HCT116 (cell line): ENCODE results near the gene ALK. TPM values are rescaled to one million over a fixed set of nuclear protein-coding genes. Genes with fewer than 3 reads are reported as not detected.

Experiments
- ATAC-seq: fragments of 200-7000 bp; cut with Tn5 transposase; 2 replicates; pipeline ENCODE4 v1.9.1; 2020; ENCODE audit warnings: mild to moderate bottlenecking, moderate library complexity
- BruUV-seq: library from RNA; stranded (reverse); fragments of 400-500 nt; replicated peaks from 2 replicates; lab custom pipeline; 2021; lab: Mats Ljungman, UMichigan
- CTCF ChIA-PET: fragments of 300-600 bp; sonication (Branson Sonifier 250); formaldehyde crosslinking; loops from one replicate; lab custom pipeline; 2021; ENCODE audit warnings: antibody characterized with exemption; lab: Charles Lee
- POLR2A ChIA-PET: fragments of 300-600, 350-600 bp; sonication (Branson Sonifier 250); formaldehyde crosslinking; loops from one replicate; lab custom pipeline; 2021; ENCODE audit warnings: antibody characterized with exemption; lab: Charles Lee
- RAD21 ChIA-PET, 2 experiments: fragments of 300-600 bp; sonication (Branson Sonifier 250); formaldehyde crosslinking; loops; one replicate each; lab custom pipeline; 2023; ENCODE audit warnings: low total read pairs in 2 of 2; ENCODE audit not compliant: uncharacterized antibody in 2 of 2, unreplicated experiment in 2 of 2, low non-redundant PET in 1 of 2; lab: Charles Lee
- DNase-seq: peaks from one replicate; pipeline ENCODE4 v3.0.0-alpha.2; 2010; ENCODE audit warnings: low read depth, low spot score
- H2AFZ ChIP-seq: fragments of 200-600 bp; shearing (Covaris generic), sonication (generic); 2 replicates; pipeline ENCODE4 v1.6.1; 2017; ENCODE audit warnings: low read depth, mixed run types, mixed read lengths, antibody characterized with exemption, low read length; ENCODE audit not compliant: poor library complexity, severe bottlenecking
- H3K27ac ChIP-seq: 2 replicates; pipeline ENCODE4 v1.5.1; 2012; ENCODE audit warnings: low read depth, low read length
- H3K27me3 ChIP-seq: fragments of 200-600 bp; sonication (generic); 2 replicates; pipeline ENCODE4 v1.6.1; 2016; ENCODE audit warnings: mixed run types, low read length, mixed read lengths; ENCODE audit not compliant: insufficient read depth
- H3K36me3 ChIP-seq, 2 experiments: fragments of 200-500 bp in 1 of 2; fragments of 200-600 bp in 1 of 2; sonication (Bioruptor generic) in 1 of 2; sonication (generic) in 1 of 2; 2 replicates each; pipeline versions ENCODE4 v1.5.1 to v1.6.1; 2014 to 2016; ENCODE audit warnings: low read length in 2 of 2, inconsistent platforms in 1 of 2, mixed read lengths in 1 of 2, mixed run types in 1 of 2; ENCODE audit not compliant: insufficient read depth in 2 of 2, control insufficient read depth in 1 of 2
- H3K4me1 ChIP-seq, 2 experiments: fragments of 200-600 bp in 1 of 2; sonication (generic) in 1 of 2; 2 replicates each; pipeline versions ENCODE4 v1.5.1 to v1.6.1; 2012 to 2017; ENCODE audit warnings: low read length in 2 of 2, inconsistent platforms in 1 of 2, mild to moderate bottlenecking in 1 of 2, mixed read lengths in 1 of 2, mixed run types in 1 of 2, moderate library complexity in 1 of 2; ENCODE audit not compliant: insufficient read depth in 2 of 2, control insufficient read depth in 1 of 2
- H3K4me2 ChIP-seq: fragments of 200-600 bp; sonication (generic); 2 replicates; pipeline ENCODE4 v1.6.1; 2017; ENCODE audit warnings: mixed run types, low read length, mixed read lengths
- H3K4me3 ChIP-seq, 2 experiments: fragments of 200-600 bp in 1 of 2; sonication (generic) in 1 of 2; replicated peaks in 1 of 2; 2 replicates each; pipeline ENCODE4 v1.5.1; 2011 to 2016; ENCODE audit warnings: low read length in 2 of 2, control low read depth in 1 of 2, low read depth in 1 of 2, mild to moderate bottlenecking in 1 of 2, mixed read lengths in 1 of 2, mixed run types in 1 of 2
- H3K79me2 ChIP-seq: fragments of 200-600 bp; sonication (generic); 2 replicates; pipeline ENCODE4 v1.6.1; 2017; ENCODE audit warnings: mild to moderate bottlenecking, mixed run types, low read length, moderate library complexity, mixed read lengths; ENCODE audit not compliant: insufficient read depth
- H3K9ac ChIP-seq: fragments of 200-600 bp; sonication (generic); 2 replicates; pipeline ENCODE4 v1.6.1; 2016; ENCODE audit warnings: low read length, mixed read lengths
- H3K9me2 ChIP-seq: fragments of 200-600 bp; sonication (generic), shearing (Covaris generic); 2 replicates; pipeline ENCODE4 v1.6.1; 2017; ENCODE audit warnings: mixed run types, mild to moderate bottlenecking, moderate library complexity; ENCODE audit not compliant: insufficient read depth
- H3K9me3 ChIP-seq, 2 experiments: fragments of 200-500 bp in 1 of 2; fragments of 200-600 bp in 1 of 2; sonication (Bioruptor generic) in 1 of 2; sonication (generic) in 1 of 2; 2 replicates each; pipeline ENCODE4 v1.6.1; 2014 to 2017; ENCODE audit warnings: low read length in 2 of 2, mixed read lengths in 2 of 2, inconsistent platforms in 1 of 2, low read depth in 1 of 2, mild to moderate bottlenecking in 1 of 2, mixed run types in 1 of 2, moderate library complexity in 1 of 2; ENCODE audit not compliant: control insufficient read depth in 1 of 2, insufficient read depth in 1 of 2
- H4K20me1 ChIP-seq: fragments of 200-600 bp; sonication (generic), shearing (Covaris generic); 2 replicates; pipeline ENCODE4 v1.6.1; 2017; ENCODE audit warnings: mixed run types, mild to moderate bottlenecking, moderate library complexity; ENCODE audit not compliant: insufficient read depth
- ATF3 ChIP-seq: IDR thresholded peaks from 2 replicates; pipeline ENCODE4 v1.6.1; 2012
- CBX3 ChIP-seq: IDR thresholded peaks from 2 replicates; pipeline ENCODE4 v1.6.1; 2012; ENCODE audit warnings: low read depth
- CTCF ChIP-seq, 3 experiments: fragments of 200-600 bp in 1 of 3; sonication (generic) in 1 of 3; IDR thresholded peaks in 2 of 3; conservative IDR thresholded peaks in 1 of 3; 2 replicates each; pipeline ENCODE4 v1.5.1; 2012 to 2017; ENCODE audit warnings: low read depth in 2 of 3, low read length in 2 of 3, antibody characterized with exemption in 1 of 3, borderline replicate concordance in 1 of 3, control low read depth in 1 of 3, mild to moderate bottlenecking in 1 of 3, mixed read lengths in 1 of 3, mixed run types in 1 of 3, moderate library complexity in 1 of 3; ENCODE audit not compliant: insufficient read depth in 1 of 3
- EGR1 ChIP-seq: IDR thresholded peaks from 2 replicates; pipeline ENCODE4 v1.6.1; 2012; ENCODE audit warnings: low read depth
- ELF1 ChIP-seq: IDR thresholded peaks from 2 replicates; pipeline ENCODE4 v1.6.1; 2012; ENCODE audit warnings: low read depth, borderline replicate concordance
- EZH2 ChIP-seq: fragments of 200-600 bp; sonication (generic); IDR thresholded peaks from 2 replicates; pipeline ENCODE4 v1.6.1; 2017; ENCODE audit warnings: antibody characterized with exemption, mixed run types
- FOSL1 ChIP-seq: IDR thresholded peaks from 2 replicates; pipeline ENCODE4 v1.6.1; 2012; ENCODE audit warnings: low read depth
- JUND ChIP-seq: IDR thresholded peaks from 2 replicates; pipeline ENCODE4 v1.6.1; 2012
- MAX ChIP-seq: IDR thresholded peaks from 2 replicates; pipeline ENCODE4 v1.6.1; 2012
- REST ChIP-seq: IDR thresholded peaks from 2 replicates; pipeline ENCODE4 v1.6.1; 2012; ENCODE audit warnings: low read depth
- SIN3A ChIP-seq: IDR thresholded peaks from 2 replicates; pipeline ENCODE4 v1.6.1; 2012; ENCODE audit warnings: low read depth
- SP1 ChIP-seq: IDR thresholded peaks from 2 replicates; pipeline ENCODE4 v1.6.1; 2012; ENCODE audit warnings: low read depth
- ZNF274 ChIP-seq: fragments of 200-500 bp; sonication (Bioruptor generic); IDR thresholded peaks from 2 replicates; pipeline ENCODE4 v1.6.1; 2014; ENCODE audit warnings: mild to moderate bottlenecking, low read depth, low read length, inconsistent platforms
- intact Hi-C: fragments of 100-400 bp; cut with micrococcal nuclease; formaldehyde crosslinking; loops from 2 replicates; pipeline ENCODE4 v1.10.0; 2022
- total RNA-seq: library from RNA; stranded (reverse); gene quantifications from one replicate; pipeline ENCODE4 v1.2.1, GENCODE V29; 2021; ENCODE audit not compliant: unreplicated experiment

ALK gene
- total RNA-seq, 1 experiment from 2014 or later = not detected

GRCh38 chr2:29394981-29395350 lies 526.4 kb downstream of the ALK start (continued):
- TF ChIP-seq REST (no peak), ZNF274 (no peak), JUND (no peak)

GRCh38 chr2:29394311-29394980 lies 526.9 kb downstream of the ALK start:
- H3K4me2 ChIP-seq = no peak overlapping the region
- H3K9ac ChIP-seq = no peak overlapping the region
- H3K79me2 ChIP-seq = no peaks in the 10 kb centered on the region
- ChIA-PET RAD21 (no interaction called here), POLR2A (no interaction called here), CTCF (no interaction called here)
- H4K20me1 ChIP-seq = no peaks in the 10 kb centered on the region
- no TSS peak for BruUV-seq
- no peak overlapping the region for H3K4me3 ChIP-seq
- no peaks in the 10 kb centered on the region for H3K9me2 ChIP-seq
- H3K36me3 ChIP-seq = no peaks in the 10 kb centered on the region
- H3K9me3 ChIP-seq = no peaks in the 10 kb centered on the region
- no peak for ATAC-seq
- TF ChIP-seq MAX (no peak), EZH2 (no peak), SIN3A (no peak), ATF3 (no peak), CBX3 (no peak), CTCF (IDR thresholded peaks at IDR 0.05 in 2 of 3, conservative IDR thresholded peaks at IDR 0.05 in 1 of 3; ENCODE audit: borderline replicate concordance in 1 of 3, insufficient read depth in 1 of 3, low read depth in 2 of 3, low read length in 2 of 3) (no peak), ELF1 (no peak), EGR1 (no peak), ZNF274 (no peak), SP1 (no peak), FOSL1 (no peak)
- no peaks in the 10 kb centered on the region for H3K4me1 ChIP-seq
- no peak overlapping the region for H2AFZ ChIP-seq
- H3K27me3 ChIP-seq = peaks cover 54% of the 10 kb centered on the region
- no peak for DNase-seq
- H3K27ac ChIP-seq = no peak overlapping the region
- intact Hi-C loops = no loop called here
